Measurements from ENCODE around the gene CCDC9. TPM values are rescaled to one million over a fixed set of nuclear protein-coding genes. Genes with fewer than 3 reads are reported as not detected.

CCDC9 gene
- total RNA-seq, 1 experiment from 2014 or later = 38.2 TPM

DNA sequence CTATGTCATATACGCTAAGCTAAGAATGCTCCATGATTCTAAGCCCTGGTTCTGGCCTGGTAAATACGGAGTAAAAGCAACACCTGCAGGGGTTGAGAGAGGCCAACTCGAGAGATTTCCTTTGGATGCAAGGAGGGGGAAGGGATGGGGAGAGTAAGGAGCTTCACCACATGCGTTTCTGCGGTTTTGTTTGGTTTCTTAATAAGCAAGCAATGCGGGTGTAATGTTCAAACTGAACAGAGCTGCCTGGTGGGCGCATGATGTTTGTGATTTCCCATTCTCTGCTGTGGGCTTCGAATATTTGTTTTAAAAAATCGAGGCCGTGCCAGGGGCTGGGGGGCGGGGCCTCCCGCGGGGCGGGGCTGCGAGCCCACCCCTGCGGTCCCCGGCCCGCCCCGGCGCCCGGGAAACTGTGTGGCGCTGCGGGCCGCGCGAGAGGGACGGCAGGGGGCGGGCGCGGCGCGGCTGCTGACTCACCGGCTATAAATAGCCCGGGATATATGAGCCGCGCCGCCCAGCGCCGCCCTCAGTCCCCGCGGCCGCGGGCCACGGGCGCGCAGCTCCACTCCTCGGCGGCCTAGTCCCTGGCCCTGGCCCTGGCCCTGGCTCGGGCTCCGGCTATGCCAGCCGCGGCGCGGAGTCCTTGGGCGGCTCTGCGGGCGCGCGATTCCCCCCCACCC is 30.4 kb upstream of the CCDC9 start:
- intact Hi-C loops (cut with micrococcal nuclease; ENCODE audit: unreplicated experiment) = no loop called here
- Mint-ChIP-seq H3K9me3 (ENCODE audit: low read depth, unreplicated experiment) (no peaks in the 10 kb centered on the region), H3K27me3 (ENCODE audit: unreplicated experiment) (no peaks in the 10 kb centered on the region), H3K27ac (ENCODE audit: unreplicated experiment) (peak overlapping the region; percentile 87), H3K36me3 (ENCODE audit: insufficient read depth, unreplicated experiment) (peaks cover 27% of the 10 kb centered on the region), H3K4me3 (ENCODE audit: low read depth, unreplicated experiment) (no peak overlapping the region), H3K4me1 (ENCODE audit: low read depth, unreplicated experiment) (no peaks in the 10 kb centered on the region)
- TF ChIP-seq, protein P1, sequence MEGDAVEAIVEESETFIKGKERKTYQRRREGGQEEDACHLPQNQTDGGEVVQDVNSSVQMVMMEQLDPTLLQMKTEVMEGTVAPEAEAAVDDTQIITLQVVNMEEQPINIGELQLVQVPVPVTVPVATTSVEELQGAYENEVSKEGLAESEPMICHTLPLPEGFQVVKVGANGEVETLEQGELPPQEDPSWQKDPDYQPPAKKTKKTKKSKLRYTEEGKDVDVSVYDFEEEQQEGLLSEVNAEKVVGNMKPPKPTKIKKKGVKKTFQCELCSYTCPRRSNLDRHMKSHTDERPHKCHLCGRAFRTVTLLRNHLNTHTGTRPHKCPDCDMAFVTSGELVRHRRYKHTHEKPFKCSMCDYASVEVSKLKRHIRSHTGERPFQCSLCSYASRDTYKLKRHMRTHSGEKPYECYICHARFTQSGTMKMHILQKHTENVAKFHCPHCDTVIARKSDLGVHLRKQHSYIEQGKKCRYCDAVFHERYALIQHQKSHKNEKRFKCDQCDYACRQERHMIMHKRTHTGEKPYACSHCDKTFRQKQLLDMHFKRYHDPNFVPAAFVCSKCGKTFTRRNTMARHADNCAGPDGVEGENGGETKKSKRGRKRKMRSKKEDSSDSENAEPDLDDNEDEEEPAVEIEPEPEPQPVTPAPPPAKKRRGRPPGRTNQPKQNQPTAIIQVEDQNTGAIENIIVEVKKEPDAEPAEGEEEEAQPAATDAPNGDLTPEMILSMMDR (IDR thresholded peaks at IDR 0.05; ENCODE audit: unreplicated experiment) = peak; percentile 64
- BruUV-seq (replicated peaks) = no TSS peak
- CTCF ChIA-PET = interaction anchor here (0.5 to 2.0 kb wide), 6 partner anchors 10 to 202 kb away, joined by 4 to 31 read pairs (median 7); no protein-coding TSS in a partner anchor
- DNase-seq = peak; percentile 92

DNA sequence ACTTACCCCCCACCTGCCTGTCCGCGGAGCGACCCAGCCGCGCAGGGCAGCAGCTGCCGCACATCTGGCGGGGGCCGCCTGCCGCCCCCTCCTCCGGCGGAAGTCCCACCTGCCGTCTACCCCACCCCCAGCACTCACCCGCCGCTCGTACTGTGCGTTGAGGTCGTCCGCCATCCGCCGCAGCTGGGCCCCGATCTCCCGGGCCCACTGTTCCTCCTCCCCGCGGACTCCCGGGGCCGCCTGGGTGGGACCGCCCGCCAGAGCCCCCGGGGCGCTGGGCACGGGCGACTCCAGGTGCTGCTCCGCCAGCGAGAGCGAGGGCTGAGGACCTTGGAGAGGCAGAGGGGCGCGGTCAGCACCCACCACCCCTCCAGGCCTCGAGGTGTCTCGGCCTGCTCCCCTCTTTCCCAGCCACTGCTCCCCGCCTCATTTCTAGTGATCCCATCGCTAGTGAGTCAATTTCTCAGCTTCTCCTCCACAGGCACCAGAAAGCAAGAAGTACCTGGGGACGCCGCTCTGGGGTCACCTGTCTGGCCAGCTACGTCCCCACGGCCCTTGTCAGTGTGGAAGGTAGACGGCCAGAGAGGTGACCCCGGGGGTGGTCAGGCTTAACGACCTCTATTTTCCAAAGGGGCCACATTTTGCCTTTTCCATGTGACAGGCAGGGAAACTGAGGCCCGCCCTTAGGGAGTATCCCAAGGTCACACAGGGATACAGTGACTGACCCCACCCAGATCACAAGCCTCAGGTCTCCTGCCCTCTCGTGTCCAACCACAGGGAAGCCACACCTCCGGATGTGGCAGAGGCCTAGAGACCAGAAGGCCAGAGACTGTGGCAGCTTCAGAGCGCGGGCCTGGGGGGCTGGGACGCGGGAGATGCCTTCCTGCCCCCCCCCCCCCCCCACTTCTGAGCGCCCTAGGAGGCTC is 29.6 kb upstream of the CCDC9 start:
- intact Hi-C loops (cut with micrococcal nuclease; ENCODE audit: unreplicated experiment) = no loop called here
- peak overlapping the region; percentile 94 for H3K27ac Mint-ChIP-seq (ENCODE audit: unreplicated experiment)
- no peaks in the 10 kb centered on the region for H3K9me3 Mint-ChIP-seq (ENCODE audit: low read depth, unreplicated experiment)
- no peak overlapping the region for H3K4me3 Mint-ChIP-seq (ENCODE audit: low read depth, unreplicated experiment)
- BruUV-seq (replicated peaks) = TSS peak; percentile 85
- CTCF ChIA-PET = interaction anchor here (0.5 to 2.0 kb wide), 6 partner anchors 11 to 201 kb away, joined by 4 to 31 read pairs (median 7); no protein-coding TSS in a partner anchor
- peak; percentile 72 for DNase-seq
- TF ChIP-seq, protein P1 (IDR thresholded peaks at IDR 0.05; ENCODE audit: unreplicated experiment) = peak; percentile 11
- no peaks in the 10 kb centered on the region for H3K27me3 Mint-ChIP-seq (ENCODE audit: unreplicated experiment)
- H3K4me1 Mint-ChIP-seq (ENCODE audit: low read depth, unreplicated experiment) = peaks cover 4% of the 10 kb centered on the region
- H3K36me3 Mint-ChIP-seq (ENCODE audit: insufficient read depth, unreplicated experiment) = peaks cover 25% of the 10 kb centered on the region

DNA sequence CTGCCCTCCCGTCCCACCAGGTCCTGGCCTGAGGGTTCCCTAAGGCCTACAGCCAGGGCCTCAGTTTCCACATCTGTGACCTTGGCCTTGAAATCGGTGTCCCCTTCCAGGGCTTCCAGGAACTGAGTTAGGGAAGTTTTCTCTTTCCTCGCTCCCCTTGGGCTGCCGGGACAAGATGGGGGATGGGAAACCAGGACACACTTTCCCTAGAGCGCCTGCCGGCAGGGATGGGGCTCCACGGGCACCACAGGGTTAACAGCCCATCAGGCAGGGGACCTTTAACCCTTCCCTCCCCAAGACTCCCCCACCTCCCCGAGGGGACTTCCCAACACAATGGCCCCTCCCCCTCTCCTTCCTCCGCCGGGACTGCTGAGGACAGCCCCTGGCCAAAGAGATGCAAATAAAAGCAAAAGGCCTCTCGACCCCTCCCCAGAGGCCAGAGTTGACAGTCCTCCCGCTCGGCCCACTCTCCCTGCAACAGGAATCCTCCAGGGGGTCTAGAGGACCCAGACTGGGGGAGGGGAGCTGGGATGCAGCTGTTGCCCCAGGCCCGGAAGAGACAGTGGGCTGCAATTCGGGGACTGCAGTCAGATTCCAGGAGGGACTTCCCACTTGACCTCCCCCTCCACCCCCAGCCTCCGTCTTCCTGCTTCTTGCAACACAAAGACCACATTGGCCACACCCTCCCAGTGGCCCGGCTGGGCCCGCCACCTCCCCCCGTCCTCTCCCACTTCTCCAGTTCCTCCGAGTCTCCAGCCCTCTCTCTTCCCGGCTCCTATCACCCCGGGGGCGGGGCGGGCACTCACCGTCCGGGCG is 28.8 kb upstream of the CCDC9 start:
- BruUV-seq (replicated peaks) = no TSS peak
- Mint-ChIP-seq H3K9me3 (ENCODE audit: low read depth, unreplicated experiment) (no peaks in the 10 kb centered on the region), H3K27me3 (ENCODE audit: unreplicated experiment) (no peaks in the 10 kb centered on the region), H3K4me1 (ENCODE audit: low read depth, unreplicated experiment) (peaks cover 12% of the 10 kb centered on the region), H3K27ac (ENCODE audit: unreplicated experiment) (peak overlapping the region; percentile 94), H3K36me3 (ENCODE audit: insufficient read depth, unreplicated experiment) (peaks cover 24% of the 10 kb centered on the region), H3K4me3 (ENCODE audit: low read depth, unreplicated experiment) (no peak overlapping the region)
- TF ChIP-seq, protein P1 (IDR thresholded peaks at IDR 0.05; ENCODE audit: unreplicated experiment) = no peak
- CTCF ChIA-PET = interaction anchor here (0.6 to 2.0 kb wide), 5 partner anchors 9 to 18 kb away, joined by 4 to 26 read pairs (median 7); no protein-coding TSS in a partner anchor
- DNase-seq = peak; percentile 94
- intact Hi-C loops (cut with micrococcal nuclease; ENCODE audit: unreplicated experiment) = no loop called here
